IPS-20b (cell line): Measurements from ENCODE around the gene OVAAL.

Experiments used
- H3K27ac ChIP-seq: one replicate; pipeline ENCODE4 v1.5.1; 2013; ENCODE audit warnings: low read length
- H3K27me3 ChIP-seq: 2 replicates; pipeline ENCODE4 v1.6.1; 2013; ENCODE audit warnings: mild to moderate bottlenecking, low read length, inconsistent platforms; ENCODE audit not compliant: insufficient read depth
- H3K36me3 ChIP-seq: 2 replicates; pipeline ENCODE4 v1.6.1; 2013; ENCODE audit warnings: low read depth, mild to moderate bottlenecking, inconsistent platforms, low read length, moderate library complexity; ENCODE audit not compliant: insufficient read depth
- H3K4me1 ChIP-seq: 2 replicates; pipeline ENCODE4 v1.6.1; 2013; ENCODE audit warnings: mild to moderate bottlenecking, control low read depth, inconsistent platforms, low read length, moderate library complexity; ENCODE audit not compliant: insufficient read depth
- H3K4me3 ChIP-seq: 2 replicates; pipeline ENCODE4 v1.5.1; 2013; ENCODE audit warnings: mild to moderate bottlenecking, low read length, inconsistent platforms
- H3K9ac ChIP-seq: 2 replicates; pipeline ENCODE4 v1.6.1; 2013; ENCODE audit warnings: low read depth, mild to moderate bottlenecking, inconsistent platforms, low read length, moderate library complexity
- H3K9me3 ChIP-seq: 2 replicates; pipeline ENCODE4 v1.6.1; 2013; ENCODE audit warnings: mild to moderate bottlenecking, low read depth, low read length, inconsistent platforms; ENCODE audit not compliant: insufficient read depth

The OVAAL gene

DNA sequence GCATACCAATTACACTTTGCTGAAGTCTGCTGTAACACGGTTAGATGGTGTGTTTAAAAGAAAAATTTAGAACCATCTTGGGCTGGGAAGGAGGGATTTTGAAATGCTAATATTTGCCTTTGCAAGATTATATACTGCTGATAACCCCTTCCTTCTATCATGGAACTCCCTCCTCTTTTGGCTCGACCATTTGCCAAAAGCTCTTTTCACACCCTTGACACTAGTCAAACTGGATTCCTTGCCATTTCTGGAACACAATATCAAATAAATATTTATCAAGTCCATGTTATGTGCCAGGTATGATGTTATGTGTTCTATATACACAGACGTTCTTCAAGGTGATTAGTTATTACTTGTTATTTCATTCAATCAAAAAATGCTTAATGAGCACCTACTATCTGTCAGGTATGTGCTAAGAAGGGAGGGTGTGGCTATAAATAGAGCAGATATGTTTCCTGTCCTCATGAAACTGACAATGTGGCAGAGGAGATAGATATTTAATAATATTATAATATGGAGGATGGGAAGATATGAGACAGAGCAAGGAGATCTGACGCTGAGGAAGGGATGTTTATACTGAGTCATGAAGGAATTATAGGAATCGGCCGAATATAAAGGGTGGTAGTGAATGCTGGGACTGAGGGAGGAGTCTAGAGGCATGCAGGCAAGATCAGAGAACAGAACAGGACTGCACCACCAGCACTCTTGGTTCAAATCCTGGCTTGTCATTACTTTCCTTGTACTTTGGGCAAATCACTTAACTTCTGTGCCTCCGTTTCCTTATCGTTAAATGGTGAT is 56.9 kb downstream of the OVAAL start:
- H3K27ac ChIP-seq = no peak overlapping the region
- no peaks in the 10 kb centered on the region for H3K27me3 ChIP-seq
- no peak overlapping the region for H3K4me3 ChIP-seq
- H3K9ac ChIP-seq = no peak overlapping the region
- H3K4me1 ChIP-seq = no peaks in the 10 kb centered on the region
- H3K9me3 ChIP-seq = no peaks in the 10 kb centered on the region
- no peaks in the 10 kb centered on the region for H3K36me3 ChIP-seq
